Peyer's patch (tissue), 4 donors: ENCODE measurements around the gene SIDT2.
"Not testable (repeated sequence)": the region's sequence is repeated elsewhere in the genome, so short reads cannot be mapped to it uniquely, and the experiment has no call there.

Experiments used
- CTCF ChIP-seq, 6 experiments: fragments of 450-650 bp in 4 of 6; fragments of 200-600 bp in 2 of 6; sonication (generic) in 1 of 6; IDR thresholded peaks; one replicate each; pipeline ENCODE4 v1.5.1; 2017 to 2019; ENCODE audit warnings: antibody characterized with exemption in 6 of 6, mild to moderate bottlenecking in 3 of 6, moderate library complexity in 1 of 6
- POLR2A ChIP-seq, 2 donors: fragments of 450-650 bp; IDR thresholded peaks; one replicate each; pipeline ENCODE4 v1.5.1; 2017; ENCODE audit warnings: antibody characterized with exemption in 2 of 2, mild to moderate bottlenecking in 2 of 2, moderate library complexity in 2 of 2

- TF ChIP-seq CTCF, POLR2A (IDR thresholded peaks at IDR 0.05): not testable (repeated sequence)
These were observed 48.1 kb upstream of the SIDT2 start for GRCh38 chr11:117130396-117130795.
